ENCODE measurements around the gene PLEKHG1. TPM values are rescaled to one million over a fixed set of nuclear protein-coding genes. Genes with fewer than 3 reads are reported as not detected.

PLEKHG1 gene
- total and polyA plus RNA-seq, 12 donors, result 2.1 to 14.5 (median 7.6) TPM

DNA sequence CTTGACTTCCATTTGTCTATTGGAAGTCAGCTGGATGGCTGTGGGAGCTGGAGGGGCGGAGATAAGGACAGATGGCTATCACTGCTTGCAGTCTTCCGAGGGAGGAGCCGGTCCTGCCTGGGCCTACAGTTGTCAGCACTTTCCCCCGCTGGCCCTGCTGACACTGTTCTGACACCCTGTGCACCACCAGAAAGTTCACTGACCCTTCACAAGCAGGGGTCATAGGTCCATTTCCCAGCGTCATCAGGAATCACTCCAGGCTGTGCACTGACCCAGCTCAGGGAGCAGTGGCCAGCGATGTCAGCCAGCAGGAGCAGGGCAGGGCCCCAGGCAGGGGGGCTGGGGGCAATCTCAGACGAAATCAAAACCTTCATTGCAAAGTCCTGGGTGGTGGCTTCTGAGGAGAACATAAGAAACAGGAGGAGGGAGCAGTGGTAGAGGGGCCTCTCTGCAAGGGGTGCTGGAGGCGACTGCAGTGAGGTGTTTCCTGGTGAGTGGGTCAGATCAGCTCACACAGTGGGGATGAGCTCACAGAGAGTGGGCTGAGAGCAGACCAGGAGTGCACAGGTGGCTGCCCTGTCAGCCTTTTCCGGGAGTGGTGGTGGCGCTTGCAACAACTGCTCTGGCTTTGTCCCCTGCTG, 26.5 kb upstream of the PLEKHG1 start:
- 32 to 55% (median 48%) methylated on average over 6 to 10 of the region's 10 CpGs for WGBS, 4 donors
- no peak overlapping the region for H3K27ac ChIP-seq
- TF ChIP-seq, protein P1, sequence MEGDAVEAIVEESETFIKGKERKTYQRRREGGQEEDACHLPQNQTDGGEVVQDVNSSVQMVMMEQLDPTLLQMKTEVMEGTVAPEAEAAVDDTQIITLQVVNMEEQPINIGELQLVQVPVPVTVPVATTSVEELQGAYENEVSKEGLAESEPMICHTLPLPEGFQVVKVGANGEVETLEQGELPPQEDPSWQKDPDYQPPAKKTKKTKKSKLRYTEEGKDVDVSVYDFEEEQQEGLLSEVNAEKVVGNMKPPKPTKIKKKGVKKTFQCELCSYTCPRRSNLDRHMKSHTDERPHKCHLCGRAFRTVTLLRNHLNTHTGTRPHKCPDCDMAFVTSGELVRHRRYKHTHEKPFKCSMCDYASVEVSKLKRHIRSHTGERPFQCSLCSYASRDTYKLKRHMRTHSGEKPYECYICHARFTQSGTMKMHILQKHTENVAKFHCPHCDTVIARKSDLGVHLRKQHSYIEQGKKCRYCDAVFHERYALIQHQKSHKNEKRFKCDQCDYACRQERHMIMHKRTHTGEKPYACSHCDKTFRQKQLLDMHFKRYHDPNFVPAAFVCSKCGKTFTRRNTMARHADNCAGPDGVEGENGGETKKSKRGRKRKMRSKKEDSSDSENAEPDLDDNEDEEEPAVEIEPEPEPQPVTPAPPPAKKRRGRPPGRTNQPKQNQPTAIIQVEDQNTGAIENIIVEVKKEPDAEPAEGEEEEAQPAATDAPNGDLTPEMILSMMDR (IDR thresholded peaks at IDR 0.05), result no peak
- no peak for TF ChIP-seq POLR2A (IDR thresholded peaks at IDR 0.05)
- no peaks in the 10 kb centered on the region for H3K9me3 ChIP-seq (replicated peaks in 1 of 3)
- H3K36me3 ChIP-seq (replicated peaks in 1 of 2), result no peaks in the 10 kb centered on the region
- H3K4me1 ChIP-seq (replicated peaks in 1 of 2), result no peaks in the 10 kb centered on the region
- intact Hi-C loops (cut with DNase I), result no loop called here
- H3K27me3 ChIP-seq, result peaks cover 4% of the 10 kb centered on the region
- H3K4me3 ChIP-seq, result no peak overlapping the region
- peak in 5 of 7 donors; percentile 13 to 70 (median 39) for DNase-seq

GRCh38 chr6:150575836-150576235, 23.8 kb upstream of the PLEKHG1 start:
- no peak overlapping the region for H3K27ac ChIP-seq
- DNase-seq, result no peak
- peaks cover 4% of the 10 kb centered on the region for H3K27me3 ChIP-seq
- intact Hi-C loops (cut with DNase I), result no loop called here
- H3K4me1 ChIP-seq (replicated peaks in 1 of 2), result no peaks in the 10 kb centered on the region
- no peaks in the 10 kb centered on the region for H3K9me3 ChIP-seq (replicated peaks in 1 of 3)
- 78 to 86% (median 83%) methylated on average over 6 of the region's 6 CpGs for WGBS, 4 donors
- no peaks in the 10 kb centered on the region for H3K36me3 ChIP-seq (replicated peaks in 1 of 2)
- no peak overlapping the region for H3K4me3 ChIP-seq
- TF ChIP-seq, protein P1 (IDR thresholded peaks at IDR 0.05), result no peak
- no peak for TF ChIP-seq POLR2A (IDR thresholded peaks at IDR 0.05)

- Histone ChIP-seq H3K9me3 (replicated peaks in 1 of 3) (no peaks in the 10 kb centered on the region), H3K4me1 (replicated peaks in 1 of 2) (no peaks in the 10 kb centered on the region), H3K27me3 (peaks cover 4% of the 10 kb centered on the region), H3K27ac (no peak overlapping the region), H3K36me3 (replicated peaks in 1 of 2) (no peaks in the 10 kb centered on the region), H3K4me3 (no peak overlapping the region)
- intact Hi-C loops (cut with DNase I), result no loop called here
- no peak for TF ChIP-seq POLR2A (IDR thresholded peaks at IDR 0.05)
- TF ChIP-seq, protein P1 (IDR thresholded peaks at IDR 0.05), result no peak
- DNase-seq, result peak in 1 of 7 donors; percentile 17
- WGBS, 4 donors, result 75 to 85% (median 82%) methylated on average over 14 to 15 of the region's 15 CpGs
Measured at GRCh38 chr6:150576651-150577226, 22.9 kb upstream of the PLEKHG1 start.

- Histone ChIP-seq H3K4me3 (no peak overlapping the region), H3K27ac (no peak overlapping the region), H3K36me3 (replicated peaks in 1 of 2) (no peaks in the 10 kb centered on the region), H3K4me1 (replicated peaks in 1 of 2) (no peaks in the 10 kb centered on the region), H3K9me3 (replicated peaks in 1 of 3) (no peaks in the 10 kb centered on the region), H3K27me3 (no peaks in the 10 kb centered on the region)
- DNase-seq, result peak in 6 of 7 donors; percentile 28 to 66 (median 55)
- intact Hi-C loops (cut with DNase I), result no loop called here
- 66 to 78% (median 75%) methylated on average over 3 to 4 of the region's 4 CpGs for WGBS, 4 donors
- no peak for TF ChIP-seq POLR2A (IDR thresholded peaks at IDR 0.05)
- TF ChIP-seq, protein P1 (IDR thresholded peaks at IDR 0.05), result no peak
Measured at GRCh38 chr6:150579611-150580010, 20.1 kb upstream of the PLEKHG1 start.
